GM18498 (cell line): ENCODE results near the gene MS4A15.
"Not testable (repeated sequence)": the region's sequence is repeated elsewhere in the genome, so short reads cannot be mapped to it uniquely, and the experiment has no call there.

Experiments used
- ATAC-seq: cut with Tn5 transposase; IDR thresholded peaks from one replicate; pipeline ENCODE4 v1.9.1; 2021; ENCODE audit warnings: mild to moderate bottlenecking, moderate library complexity; ENCODE audit not compliant: unreplicated experiment

MS4A15 gene

DNA sequence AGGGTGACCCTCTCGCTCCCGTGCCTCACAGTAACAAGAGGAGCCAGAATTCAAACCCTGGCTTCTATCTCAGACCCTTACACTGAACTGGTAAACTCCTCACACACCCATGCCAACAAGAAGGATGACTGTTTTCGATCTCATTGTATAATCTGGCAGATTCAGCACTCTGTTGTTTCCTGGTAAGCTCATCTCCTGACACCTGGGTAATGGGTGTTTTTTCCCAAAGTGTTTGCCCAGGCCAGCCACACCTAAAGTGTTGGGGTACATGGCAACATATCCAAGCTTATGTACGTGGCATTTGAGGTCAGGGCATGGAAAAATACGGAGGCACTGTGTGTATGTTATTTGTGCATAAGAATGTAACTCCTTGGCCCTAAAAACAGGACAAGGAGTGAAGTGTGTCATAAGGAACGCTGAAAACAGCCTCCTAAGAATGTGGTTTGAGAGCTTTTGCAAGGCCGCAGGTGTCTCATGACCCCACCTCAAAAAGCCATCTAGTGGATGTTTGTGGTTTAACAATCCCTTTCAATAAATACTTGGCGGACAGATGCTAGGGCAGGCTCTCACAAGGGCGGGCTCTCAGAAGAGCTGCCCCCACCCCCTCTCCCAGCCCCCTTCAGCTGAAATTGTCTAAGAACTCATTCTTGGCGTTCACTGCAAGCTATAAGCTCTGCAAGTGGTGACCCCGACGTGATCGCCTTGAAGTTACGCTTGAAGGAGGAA, at the start of gene MS4A15:
Gene MS4A15 (plus strand): TSS at position 561 of the 726 bp plus-strand sequence. CDS start 6,867 bp downstream, outside the sequence.
- no peak for ATAC-seq

GRCh38 chr11:60706931-60707330, 49.7 kb upstream of the MS4A15 start:
- no peak for ATAC-seq

DNA sequence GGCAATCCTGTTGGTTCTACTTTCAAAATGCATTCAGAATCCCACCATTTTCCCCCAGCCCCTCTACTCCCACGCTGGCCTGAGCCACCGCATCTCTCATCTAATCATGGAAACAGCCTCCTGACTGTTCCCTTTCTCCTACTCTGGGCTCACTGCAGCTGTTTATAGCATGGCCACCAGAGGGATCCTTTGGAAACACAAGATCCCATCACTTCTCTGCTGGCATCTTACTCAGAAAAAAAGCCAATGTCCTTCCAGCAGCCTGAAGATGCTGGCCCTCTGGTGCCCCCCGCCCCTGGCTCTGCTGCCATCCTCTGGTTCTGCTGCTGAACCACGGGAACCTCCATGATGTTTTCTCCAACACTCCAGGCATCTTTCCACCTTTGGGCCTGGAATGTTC, 46.2 kb upstream of the MS4A15 start:
- no peak for ATAC-seq

DNA sequence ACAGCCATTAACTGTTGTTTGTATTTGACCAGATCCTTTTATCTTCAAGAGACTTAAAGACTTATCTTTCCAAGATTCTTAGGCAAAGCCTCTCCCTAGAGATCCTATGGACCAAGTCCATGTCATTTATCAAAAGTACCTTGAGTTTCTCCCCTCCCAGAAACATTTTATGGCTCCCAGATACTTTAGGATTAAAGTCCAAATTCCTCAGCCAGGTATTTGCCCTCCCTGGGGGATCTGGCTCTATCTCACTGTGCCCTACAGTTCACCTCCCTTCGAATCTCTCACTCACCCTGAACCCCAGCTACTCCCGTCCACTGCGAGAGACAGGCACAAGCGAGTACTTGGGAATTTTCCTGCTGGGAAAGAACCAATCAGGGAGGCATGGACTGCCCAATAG, 45.4 kb upstream of the MS4A15 start:
- no peak for ATAC-seq

DNA sequence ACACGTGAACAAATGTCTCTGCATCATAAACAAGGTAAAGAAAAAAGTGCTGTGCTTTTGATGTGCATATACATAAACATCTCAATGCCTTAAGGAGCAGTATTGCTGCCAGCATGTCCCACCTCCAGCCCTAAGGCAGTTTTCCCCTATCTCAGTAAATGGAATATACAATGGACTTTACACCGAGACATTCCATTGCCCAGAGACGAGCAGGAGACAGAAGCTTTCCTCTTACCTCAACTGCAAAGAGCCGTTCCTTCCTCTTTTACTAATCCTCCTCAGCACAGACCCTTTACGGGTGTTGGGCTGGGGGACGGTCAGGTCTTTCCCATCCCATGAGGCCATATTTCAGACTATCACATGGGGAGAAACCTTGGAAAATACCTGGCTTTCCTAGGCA, 43.2 kb upstream of the MS4A15 start:
- not testable (repeated sequence) for ATAC-seq

DNA sequence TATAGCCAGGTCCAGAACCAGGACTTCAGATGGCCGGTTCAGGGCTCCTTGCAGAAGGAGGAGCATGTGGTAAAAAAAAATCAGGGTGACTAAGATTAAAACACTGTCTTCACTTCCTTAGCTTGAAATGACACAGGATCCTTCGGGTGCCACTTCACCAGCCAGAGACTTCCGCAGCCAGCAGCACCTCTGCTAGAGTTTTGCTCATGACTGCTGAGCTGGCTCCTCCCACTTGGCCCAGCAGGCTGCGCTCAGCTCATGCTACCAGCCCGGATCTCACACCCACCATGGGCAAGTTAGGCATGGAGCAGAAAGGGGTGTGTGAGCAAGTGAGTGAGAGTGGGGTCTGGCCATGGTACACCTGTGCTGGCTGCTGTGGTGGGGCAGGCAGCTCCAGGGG, 38.7 kb upstream of the MS4A15 start:
- no peak for ATAC-seq

DNA sequence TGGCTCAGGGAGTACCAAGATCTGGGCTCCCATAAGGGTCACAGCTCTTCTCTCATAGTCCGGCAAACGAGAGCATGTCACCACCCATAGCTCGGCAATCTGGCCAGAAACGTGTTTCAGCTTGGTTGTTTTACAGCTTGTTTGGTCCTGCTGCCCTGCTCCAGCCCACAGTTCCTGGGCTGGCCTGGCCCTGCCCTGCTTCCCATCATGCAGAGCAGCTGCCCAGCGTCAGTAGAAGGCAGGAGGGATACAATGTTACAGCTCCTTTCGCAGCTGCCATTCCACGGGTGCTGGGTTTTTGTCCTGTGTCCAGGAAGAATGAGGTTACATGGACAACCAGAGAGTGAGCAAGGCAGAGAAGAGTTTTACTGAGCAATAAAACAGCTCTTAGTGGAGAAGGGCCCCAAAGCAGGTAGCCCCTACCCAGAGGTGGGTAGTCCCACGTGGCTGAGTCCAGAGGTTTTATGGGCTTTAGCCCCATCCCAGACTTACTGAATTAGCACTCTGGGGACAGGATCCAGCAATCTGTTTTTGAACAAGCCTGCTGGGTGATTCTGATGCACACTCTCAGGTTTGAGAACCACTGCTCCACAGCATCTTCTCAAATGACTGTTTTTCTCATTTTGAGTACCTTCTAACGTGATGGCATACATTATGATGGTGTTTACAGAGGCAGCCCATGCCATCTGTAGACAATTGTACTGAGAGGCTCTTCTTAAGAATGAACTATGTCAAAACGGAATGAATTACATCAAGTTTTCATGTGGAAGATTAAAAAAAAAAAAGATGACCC, 37.9 kb upstream of the MS4A15 start:
- no peak for ATAC-seq

DNA sequence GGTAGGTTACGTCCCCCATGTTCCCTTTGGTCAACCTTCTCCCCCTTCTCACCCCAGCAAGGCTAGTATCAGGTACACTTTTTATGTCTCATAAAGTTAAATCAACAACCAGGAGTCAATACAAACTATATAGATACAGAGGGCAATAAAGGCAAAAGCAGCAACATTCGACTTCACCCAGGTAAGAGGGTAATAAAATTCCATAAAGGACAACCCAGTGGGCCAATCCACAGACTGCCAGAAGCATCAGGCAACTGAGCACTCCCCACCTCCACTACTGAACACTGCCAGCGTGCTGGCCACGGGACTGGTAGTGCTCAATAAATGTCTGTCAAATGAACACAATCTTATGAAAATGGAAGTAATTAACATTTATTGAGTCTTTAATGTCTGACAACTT, 37.3 kb upstream of the MS4A15 start:
- no peak for ATAC-seq

DNA sequence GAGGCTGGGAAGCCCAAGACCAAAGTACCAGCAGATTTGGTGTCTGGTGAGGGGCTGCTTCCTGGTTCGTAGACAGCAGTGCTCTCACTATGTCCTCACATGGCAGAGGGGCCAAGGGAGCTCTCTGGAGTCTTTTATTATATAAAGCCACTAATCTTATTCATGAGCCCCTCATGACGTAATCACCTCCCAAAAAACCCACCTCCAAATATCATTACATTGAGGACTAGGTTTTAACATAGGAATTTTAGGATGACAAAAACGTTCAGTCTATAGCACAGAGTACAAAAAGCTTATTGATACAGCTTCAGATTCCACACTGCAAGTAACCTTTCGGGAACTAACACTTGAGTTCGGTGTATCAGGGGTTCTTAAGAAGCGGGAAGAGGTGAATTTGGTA, 36.2 kb upstream of the MS4A15 start:
- no peak for ATAC-seq

DNA sequence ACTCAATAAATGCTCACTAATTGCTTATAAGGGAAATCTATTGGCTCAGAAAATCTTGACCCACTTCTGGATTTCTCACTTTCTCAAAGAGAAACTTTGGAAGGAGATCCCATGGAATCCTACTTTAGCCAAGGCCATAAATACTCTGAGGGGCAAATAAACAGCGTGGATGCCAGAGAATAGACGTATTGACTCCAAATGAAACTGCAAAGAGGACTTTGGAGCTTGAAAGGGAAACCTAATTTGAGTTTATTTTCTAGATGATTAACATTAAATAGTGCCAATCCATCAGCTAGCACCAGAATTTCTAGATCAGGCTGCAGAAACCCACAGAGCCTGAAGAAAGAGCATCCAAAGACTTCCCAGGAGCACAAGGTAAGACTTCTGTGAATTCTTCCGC, 32.2 kb upstream of the MS4A15 start, which contains the start of gene MS4A18:
Gene MS4A18 (plus strand): TSS at position 301 of the 400 bp plus-strand sequence.
- no peak for ATAC-seq

DNA sequence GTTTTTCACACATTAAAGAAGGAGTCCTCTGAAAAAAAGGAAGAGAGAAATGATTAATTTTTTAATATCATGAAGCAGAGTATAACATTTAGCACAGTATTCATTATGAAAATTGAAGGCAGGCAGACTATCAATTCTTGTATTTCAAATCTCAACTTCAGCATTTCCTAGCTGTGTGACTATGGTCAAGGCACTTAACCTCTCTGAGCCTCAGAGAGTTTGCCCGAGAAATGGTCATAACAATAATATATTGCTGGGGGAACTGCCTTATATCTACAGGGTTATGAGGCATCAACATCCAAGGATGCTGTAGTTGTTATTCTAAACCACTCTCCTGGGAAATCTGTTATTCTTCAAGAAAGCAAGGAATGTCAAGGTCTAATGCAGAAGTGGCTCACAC, 31.1 kb upstream of the MS4A15 start:
- ATAC-seq = no peak

GRCh38 chr11:60731586-60731985, 25.1 kb upstream of the MS4A15 start:
- ATAC-seq = no peak

- ATAC-seq = no peak
Observed at GRCh38 chr11:60734279-60734678, 22.4 kb upstream of the MS4A15 start.

- no peak for ATAC-seq
Observed at GRCh38 chr11:60739114-60739513, 17.6 kb upstream of the MS4A15 start.

GRCh38 chr11:60740573-60740972, 16.1 kb upstream of the MS4A15 start:
- no peak for ATAC-seq

GRCh38 chr11:60741421-60741820, 15.2 kb upstream of the MS4A15 start:
- no peak for ATAC-seq

DNA sequence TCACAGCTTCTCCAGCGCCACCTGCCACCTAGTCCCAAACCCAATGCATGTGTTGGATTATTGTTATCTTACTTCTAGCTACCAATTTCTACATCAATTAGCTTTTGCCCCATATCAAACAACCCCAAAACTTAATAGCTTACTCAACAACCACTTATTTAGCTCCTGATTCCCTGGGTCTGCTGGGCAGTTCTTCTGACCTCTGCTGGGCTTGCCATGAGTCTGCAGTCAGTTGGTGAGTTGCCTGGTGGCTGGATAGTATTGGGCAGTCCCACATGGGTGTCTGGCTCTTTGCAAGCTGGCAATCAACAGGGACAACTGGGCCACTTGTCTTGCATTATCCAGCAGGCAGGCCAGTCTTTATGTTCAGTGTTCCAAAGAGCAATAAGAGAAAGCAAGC, 13.6 kb upstream of the MS4A15 start:
- no peak for ATAC-seq

- ATAC-seq = no peak
Observed at GRCh38 chr11:60744114-60744513, 12.6 kb upstream of the MS4A15 start.

DNA sequence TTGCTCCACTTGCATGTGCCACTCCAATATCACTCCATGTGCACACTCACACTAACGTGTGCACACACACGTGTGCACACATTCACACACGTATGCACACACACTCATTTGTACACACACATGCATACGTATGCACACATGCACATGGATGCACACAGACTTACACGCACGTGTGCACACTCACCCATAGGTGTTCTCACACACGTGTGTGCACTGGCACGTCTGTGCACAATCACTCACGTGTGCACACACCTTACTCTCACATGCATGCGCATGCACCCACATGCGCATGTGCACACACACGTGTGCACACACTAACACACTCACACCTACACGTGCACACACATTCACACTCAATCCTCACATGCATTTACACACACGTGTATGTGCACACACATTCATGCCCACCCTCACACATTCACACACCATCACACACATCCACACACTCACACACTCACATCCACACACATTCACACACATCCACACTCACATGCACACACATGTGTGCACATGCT, 9.3 kb upstream of the MS4A15 start:
- no peak for ATAC-seq

DNA sequence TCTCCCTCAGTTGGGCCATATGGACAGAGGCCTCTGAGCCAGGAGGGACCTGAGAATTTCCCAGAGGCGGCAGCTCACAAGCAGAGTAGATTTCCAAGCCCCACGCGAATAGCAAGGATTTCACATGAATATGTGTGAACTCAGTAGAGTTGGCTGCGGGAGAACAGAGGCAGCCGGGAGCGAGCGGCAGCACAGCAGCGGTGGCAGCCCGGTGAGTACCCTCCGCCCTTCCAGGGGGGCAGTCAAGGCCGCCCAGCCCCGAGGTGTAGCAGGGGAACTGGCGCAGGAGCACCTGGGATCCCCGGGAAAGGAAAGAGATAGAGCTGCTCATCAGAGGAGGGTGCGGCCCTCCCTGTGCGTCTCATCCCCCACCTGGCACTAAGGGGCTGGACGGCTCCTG, 8.4 kb upstream of the MS4A15 start:
- ATAC-seq = no peak

DNA sequence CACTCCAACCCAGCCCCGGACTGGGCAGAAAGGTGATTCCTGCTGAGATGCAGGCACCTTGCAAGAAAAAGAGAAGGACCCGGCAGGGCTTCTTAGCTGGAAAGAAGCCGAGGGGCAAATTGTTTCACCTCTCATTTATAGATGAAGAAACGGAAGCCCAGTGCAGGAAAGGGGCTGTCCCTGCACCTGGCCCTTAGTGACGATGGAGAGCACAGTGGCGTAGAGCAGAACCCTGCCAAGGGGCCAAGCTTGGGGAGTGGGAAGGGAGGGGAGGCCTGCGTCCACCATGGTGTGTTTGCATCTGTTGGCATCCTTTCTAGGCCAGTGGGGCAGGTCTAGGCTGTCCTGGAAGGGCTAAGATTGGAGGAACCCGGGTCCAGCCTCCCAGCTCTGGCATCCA, 7.8 kb upstream of the MS4A15 start:
- no peak for ATAC-seq

DNA sequence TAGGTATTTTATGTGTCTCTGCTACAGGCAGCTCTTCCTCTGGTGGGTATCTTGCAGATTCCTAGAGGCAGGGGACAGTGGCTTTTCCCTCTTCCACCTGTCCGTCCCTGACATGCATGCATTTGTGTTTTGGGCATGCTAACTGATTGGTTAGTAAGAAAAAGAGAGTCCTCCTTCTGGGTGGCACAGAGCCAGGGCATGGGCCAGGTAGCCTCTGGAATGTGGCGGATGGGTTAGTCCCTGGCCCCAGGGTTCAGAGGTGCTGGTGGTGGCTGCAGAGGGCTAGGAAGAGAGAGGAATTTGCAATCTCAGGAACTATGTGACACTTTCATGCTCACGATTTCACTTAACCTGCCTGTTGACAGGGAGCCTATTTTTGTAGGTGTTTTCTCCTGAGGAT, 5.8 kb upstream of the MS4A15 start:
- no peak for ATAC-seq
